NT2/D1 (cell line): Measurements from ENCODE around the gene TMEM132C.

ENCODE experiments used
- DNase-seq: peaks from one replicate; pipeline ENCODE4 v3.0.0-alpha.2; 2011; ENCODE audit warnings: low read depth, low spot score
- H3K27me3 ChIP-seq: 2 replicates; pipeline ENCODE4 v1.6.0; 2011; ENCODE audit warnings: mild to moderate bottlenecking; ENCODE audit not compliant: insufficient read length, insufficient read depth
- H3K36me3 ChIP-seq: 2 replicates; pipeline ENCODE4 v1.6.1; 2011; ENCODE audit warnings: mild to moderate bottlenecking, low read length, mixed read lengths; ENCODE audit not compliant: insufficient read depth, insufficient read length
- H3K4me1 ChIP-seq: 2 replicates; pipeline ENCODE4 v1.5.1; 2011; ENCODE audit not compliant: insufficient read depth, insufficient read length
- H3K4me3 ChIP-seq: 2 replicates; pipeline ENCODE4 v1.5.1; 2011; ENCODE audit warnings: low read depth; ENCODE audit not compliant: insufficient read length
- H3K9ac ChIP-seq: 2 replicates; pipeline ENCODE4 v1.6.0; 2011; ENCODE audit warnings: low read depth; ENCODE audit not compliant: insufficient read length
- H3K9me3 ChIP-seq: 2 replicates; pipeline ENCODE4 v1.5.1; 2011; ENCODE audit warnings: mild to moderate bottlenecking, low read length; ENCODE audit not compliant: insufficient read depth
- SUZ12 ChIP-seq: IDR thresholded peaks from 2 replicates; pipeline ENCODE4 v1.6.1; 2011; ENCODE audit not compliant: insufficient read length, insufficient read depth; ENCODE audit errors: extremely low read depth
- YY1 ChIP-seq: IDR thresholded peaks from 2 replicates; pipeline ENCODE4 v1.6.1; 2011; ENCODE audit not compliant: insufficient read length, insufficient read depth
- ZNF274 ChIP-seq: IDR thresholded peaks from 2 replicates; pipeline ENCODE4 v1.6.1; 2011; ENCODE audit warnings: mild to moderate bottlenecking, low read depth, low read length

The TMEM132C gene

DNA sequence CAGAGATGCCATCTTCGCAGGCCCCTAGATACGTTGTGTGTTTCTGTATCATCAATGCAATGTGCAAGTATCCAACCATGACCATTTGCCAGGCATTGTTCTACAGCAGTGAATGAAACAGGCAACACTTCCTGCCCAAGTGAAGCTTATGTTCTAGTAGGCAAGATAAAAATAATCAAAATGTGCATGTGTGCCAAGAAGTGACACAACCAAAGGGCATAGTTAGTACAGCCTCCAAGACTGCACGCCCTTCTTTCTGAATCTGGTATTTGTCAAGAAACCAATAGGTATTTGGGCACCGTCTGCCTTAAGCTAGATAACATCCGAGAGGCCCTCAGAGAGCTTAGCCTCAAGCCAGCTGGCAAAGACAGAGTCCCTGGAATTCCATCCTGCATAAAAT is 152.0 kb downstream of the TMEM132C start:
- DNase-seq: no peak
- Histone ChIP-seq H3K4me1 (no peaks in the 10 kb centered on the region), H3K9ac (no peak overlapping the region), H3K27me3 (no peaks in the 10 kb centered on the region), H3K36me3 (no peaks in the 10 kb centered on the region), H3K4me3 (no peak overlapping the region), H3K9me3 (no peaks in the 10 kb centered on the region)
- no peak for TF ChIP-seq ZNF274
- TF ChIP-seq YY1: no peak
- TF ChIP-seq SUZ12: no peak

DNA sequence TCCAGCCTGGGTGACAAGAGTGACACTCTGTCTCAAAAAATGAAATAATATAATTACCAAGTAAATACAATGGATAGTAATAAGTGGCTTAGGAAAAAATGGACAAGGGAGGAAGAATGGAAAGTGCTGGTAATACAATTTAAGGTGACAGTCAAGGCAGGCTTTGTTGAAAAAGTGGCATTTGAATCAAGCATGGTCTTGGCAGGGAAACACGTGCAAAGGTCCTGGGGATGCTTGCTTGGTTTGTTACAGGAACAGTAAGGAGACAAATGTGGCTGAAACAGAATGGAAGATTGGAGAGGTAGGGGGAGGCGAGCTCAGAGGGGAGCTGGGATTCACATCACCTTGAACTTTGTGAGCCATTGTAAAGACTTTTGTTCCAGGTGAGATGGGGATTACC is 153.2 kb downstream of the TMEM132C start:
- Histone ChIP-seq H3K4me1 (no peaks in the 10 kb centered on the region), H3K36me3 (no peaks in the 10 kb centered on the region), H3K9ac (no peak overlapping the region), H3K27me3 (no peaks in the 10 kb centered on the region), H3K4me3 (no peak overlapping the region), H3K9me3 (no peaks in the 10 kb centered on the region)
- DNase-seq: no peak
- no peak for TF ChIP-seq SUZ12
- TF ChIP-seq ZNF274: no peak
- no peak for TF ChIP-seq YY1

DNA sequence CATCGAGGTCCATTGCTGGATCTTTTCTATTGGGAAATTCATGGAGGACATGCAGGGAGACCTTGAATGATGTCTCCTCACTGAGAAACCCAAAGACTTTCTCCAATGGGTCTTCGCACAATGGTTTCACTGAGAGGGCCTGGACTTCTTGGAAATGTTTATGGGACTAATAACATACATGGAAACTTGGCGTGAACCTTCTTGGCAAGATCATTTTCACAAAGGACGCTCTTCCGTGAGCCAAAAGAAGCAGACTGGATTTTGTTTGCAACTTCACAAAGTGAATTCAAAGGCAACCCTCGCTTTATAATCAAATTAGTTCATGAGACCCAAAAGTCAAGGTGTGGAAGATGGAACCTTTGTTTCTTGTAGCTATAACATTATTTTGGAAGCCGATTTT is 154.4 kb downstream of the TMEM132C start:
- H3K4me3 ChIP-seq: no peak overlapping the region
- no peaks in the 10 kb centered on the region for H3K4me1 ChIP-seq
- DNase-seq: no peak
- TF ChIP-seq SUZ12 (no peak), ZNF274 (no peak), YY1 (no peak)
- H3K36me3 ChIP-seq: no peaks in the 10 kb centered on the region
- H3K9ac ChIP-seq: no peak overlapping the region
- no peaks in the 10 kb centered on the region for H3K27me3 ChIP-seq
- no peaks in the 10 kb centered on the region for H3K9me3 ChIP-seq

DNA sequence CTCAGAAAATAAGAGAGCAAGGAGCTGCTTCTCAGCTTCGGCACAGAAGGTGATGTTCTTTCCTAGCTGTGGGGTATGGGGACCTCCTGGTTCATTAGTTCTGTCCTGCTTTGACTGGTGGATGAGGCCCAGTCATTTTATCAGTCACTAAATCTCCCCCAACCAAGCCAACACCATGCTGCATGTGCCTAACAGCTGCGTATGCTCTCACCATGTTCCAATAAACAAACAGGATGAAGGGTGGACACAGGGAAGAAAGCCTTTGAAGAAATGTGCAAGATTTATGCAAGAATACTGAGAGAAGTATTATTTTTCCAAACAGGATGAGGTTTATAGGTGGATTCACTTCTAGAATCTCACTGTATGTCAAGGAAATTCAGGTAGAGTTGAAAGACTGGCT is 156.2 kb downstream of the TMEM132C start:
- Histone ChIP-seq H3K4me3 (no peak overlapping the region), H3K36me3 (no peaks in the 10 kb centered on the region), H3K9me3 (no peaks in the 10 kb centered on the region), H3K27me3 (no peaks in the 10 kb centered on the region), H3K9ac (no peak overlapping the region), H3K4me1 (no peaks in the 10 kb centered on the region)
- TF ChIP-seq SUZ12 (no peak), ZNF274 (no peak), YY1 (no peak)
- DNase-seq: no peak

DNA sequence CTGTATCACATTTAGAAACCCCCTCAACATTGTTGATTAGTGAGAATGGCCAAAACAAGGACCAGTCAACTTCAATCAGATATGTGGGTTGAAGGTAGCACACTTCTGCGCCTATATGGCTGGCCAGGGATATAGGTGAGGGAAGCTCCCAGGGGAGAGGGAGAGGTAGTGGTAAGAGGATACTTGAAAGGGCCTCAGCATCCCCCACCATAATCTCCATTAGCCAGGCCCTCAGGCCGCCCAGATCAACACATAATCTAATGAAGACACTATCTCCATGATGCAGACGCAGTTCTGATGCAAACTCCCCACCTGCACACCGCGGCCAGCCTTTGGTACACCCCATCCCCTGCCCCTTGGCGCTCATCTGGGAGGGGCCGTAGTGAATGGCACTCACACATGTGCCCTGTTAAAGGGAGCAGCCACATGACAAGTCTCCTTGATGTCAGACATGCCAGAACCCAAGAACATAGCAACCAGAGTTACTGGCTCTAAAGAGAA is 158.0 kb downstream of the TMEM132C start:
- no peaks in the 10 kb centered on the region for H3K4me1 ChIP-seq
- no peaks in the 10 kb centered on the region for H3K36me3 ChIP-seq
- no peaks in the 10 kb centered on the region for H3K9me3 ChIP-seq
- H3K9ac ChIP-seq: no peak overlapping the region
- no peak for TF ChIP-seq SUZ12
- no peak for TF ChIP-seq YY1
- no peak for TF ChIP-seq ZNF274
- no peak overlapping the region for H3K4me3 ChIP-seq
- DNase-seq: no peak
- no peaks in the 10 kb centered on the region for H3K27me3 ChIP-seq

DNA sequence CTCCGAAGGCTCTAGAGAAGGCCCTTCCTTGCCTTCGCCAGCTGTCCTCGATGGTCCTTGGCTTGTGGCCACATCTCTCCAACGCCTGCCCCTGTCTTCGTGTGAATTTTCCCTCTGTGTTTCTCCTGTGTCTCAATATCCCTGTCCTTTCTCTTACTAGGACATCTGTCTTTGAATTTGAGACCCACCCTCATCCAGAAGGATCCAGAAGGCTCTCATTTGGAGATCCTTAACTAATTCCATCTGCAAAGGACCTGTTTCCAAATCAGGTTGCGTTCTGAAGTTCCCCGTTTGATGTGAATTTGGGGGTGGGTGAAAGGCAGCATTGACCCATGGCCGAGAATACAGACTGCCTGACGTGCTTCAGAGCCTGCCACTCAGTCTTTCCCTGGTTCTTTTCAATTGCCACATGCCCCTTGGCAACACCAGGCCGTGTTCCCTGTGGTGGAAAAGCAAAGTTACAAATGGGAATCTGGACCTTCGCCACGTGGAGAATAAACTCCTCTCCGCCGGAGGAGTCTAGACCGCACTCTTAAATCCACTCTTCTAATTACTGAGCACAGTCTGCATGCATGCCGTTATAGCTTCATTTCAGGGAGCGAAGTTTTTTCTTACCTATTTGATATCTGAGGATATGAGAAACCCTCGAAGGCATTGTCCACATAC is 158.8 kb downstream of the TMEM132C start:
- TF ChIP-seq YY1 (no peak), SUZ12 (no peak), ZNF274 (no peak)
- H3K9ac ChIP-seq: no peak overlapping the region
- no peaks in the 10 kb centered on the region for H3K27me3 ChIP-seq
- DNase-seq: no peak
- H3K4me3 ChIP-seq: no peak overlapping the region
- no peaks in the 10 kb centered on the region for H3K36me3 ChIP-seq
- H3K9me3 ChIP-seq: no peaks in the 10 kb centered on the region
- H3K4me1 ChIP-seq: no peaks in the 10 kb centered on the region

DNA sequence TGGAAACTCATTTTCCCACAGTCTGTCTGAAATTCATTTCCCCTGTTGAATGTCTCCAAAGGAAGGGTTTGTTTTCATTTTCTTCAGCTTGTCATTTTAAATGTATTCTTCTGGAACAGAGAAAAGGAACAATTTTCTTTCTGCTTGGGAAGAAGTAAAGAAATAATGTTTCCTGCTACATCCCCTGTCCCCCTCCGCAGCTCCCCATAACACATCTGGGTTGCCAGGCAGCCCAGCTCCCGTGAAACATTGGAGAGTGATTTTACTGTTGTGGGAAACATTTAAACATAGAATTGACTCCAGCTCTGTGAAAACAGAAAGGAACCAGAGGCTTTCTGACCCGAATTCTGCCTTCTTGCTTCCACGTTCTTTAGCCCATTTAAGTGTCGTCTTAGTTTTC is 159.5 kb downstream of the TMEM132C start:
- no peak overlapping the region for H3K9ac ChIP-seq
- H3K4me3 ChIP-seq: no peak overlapping the region
- no peaks in the 10 kb centered on the region for H3K9me3 ChIP-seq
- DNase-seq: no peak
- no peak for TF ChIP-seq ZNF274
- TF ChIP-seq SUZ12: no peak
- no peak for TF ChIP-seq YY1
- no peaks in the 10 kb centered on the region for H3K27me3 ChIP-seq
- H3K36me3 ChIP-seq: no peaks in the 10 kb centered on the region
- no peaks in the 10 kb centered on the region for H3K4me1 ChIP-seq
